ENCODE data around the gene AMBP.

Gene AMBP

DNA sequence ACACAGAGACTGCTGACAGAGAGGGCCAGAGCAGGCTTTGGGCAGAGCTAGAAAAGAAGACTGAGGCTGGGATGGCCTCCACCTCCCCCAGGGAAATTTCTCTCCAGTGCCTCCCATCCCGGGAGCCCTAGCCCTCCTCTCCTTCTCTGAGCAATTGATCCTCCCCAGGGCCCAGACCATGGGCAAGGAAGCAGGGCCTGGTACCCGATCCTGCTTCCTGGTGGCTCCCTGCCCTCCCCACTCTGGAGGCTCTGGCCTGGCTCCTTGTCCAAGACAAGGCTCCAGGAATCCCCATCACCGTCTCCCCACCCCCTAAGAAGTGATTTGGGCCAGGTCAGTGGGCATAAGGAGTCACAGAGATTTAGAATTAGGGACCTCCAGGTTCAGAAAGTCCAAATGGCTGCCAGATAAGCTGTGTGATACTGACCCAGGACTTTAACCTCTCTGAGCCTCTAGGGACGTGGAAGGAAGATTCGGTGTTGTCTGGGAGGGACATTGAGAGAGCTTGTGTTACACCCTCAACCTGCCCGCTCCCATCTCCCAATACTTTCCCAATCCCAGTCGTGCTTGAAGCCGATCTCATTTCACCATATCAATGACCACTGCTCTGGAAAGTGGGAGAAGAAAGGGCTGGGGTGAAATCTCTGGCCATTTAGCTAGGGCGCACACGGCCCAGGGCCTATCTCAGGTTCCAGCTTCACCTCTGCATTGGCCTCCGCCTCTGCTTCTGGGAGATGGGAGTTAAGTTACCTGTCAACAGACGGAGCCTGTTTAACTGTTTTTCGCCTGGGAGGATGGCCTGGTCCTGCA lies 46.8 kb upstream of the AMBP start:
- TF ChIP-seq, protein P1, sequence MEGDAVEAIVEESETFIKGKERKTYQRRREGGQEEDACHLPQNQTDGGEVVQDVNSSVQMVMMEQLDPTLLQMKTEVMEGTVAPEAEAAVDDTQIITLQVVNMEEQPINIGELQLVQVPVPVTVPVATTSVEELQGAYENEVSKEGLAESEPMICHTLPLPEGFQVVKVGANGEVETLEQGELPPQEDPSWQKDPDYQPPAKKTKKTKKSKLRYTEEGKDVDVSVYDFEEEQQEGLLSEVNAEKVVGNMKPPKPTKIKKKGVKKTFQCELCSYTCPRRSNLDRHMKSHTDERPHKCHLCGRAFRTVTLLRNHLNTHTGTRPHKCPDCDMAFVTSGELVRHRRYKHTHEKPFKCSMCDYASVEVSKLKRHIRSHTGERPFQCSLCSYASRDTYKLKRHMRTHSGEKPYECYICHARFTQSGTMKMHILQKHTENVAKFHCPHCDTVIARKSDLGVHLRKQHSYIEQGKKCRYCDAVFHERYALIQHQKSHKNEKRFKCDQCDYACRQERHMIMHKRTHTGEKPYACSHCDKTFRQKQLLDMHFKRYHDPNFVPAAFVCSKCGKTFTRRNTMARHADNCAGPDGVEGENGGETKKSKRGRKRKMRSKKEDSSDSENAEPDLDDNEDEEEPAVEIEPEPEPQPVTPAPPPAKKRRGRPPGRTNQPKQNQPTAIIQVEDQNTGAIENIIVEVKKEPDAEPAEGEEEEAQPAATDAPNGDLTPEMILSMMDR (IDR thresholded peaks at IDR 0.05; ENCODE audit: low read length): no peak
- no peak for TF ChIP-seq EZH2 (IDR thresholded peaks at IDR 0.05; ENCODE audit: borderline replicate concordance, low read length)
- Histone ChIP-seq H3K27me3 (ENCODE audit: insufficient read depth, low read length) (no peaks in the 10 kb centered on the region), H3K4me2 (ENCODE audit: low read length) (no peak overlapping the region)

DNA sequence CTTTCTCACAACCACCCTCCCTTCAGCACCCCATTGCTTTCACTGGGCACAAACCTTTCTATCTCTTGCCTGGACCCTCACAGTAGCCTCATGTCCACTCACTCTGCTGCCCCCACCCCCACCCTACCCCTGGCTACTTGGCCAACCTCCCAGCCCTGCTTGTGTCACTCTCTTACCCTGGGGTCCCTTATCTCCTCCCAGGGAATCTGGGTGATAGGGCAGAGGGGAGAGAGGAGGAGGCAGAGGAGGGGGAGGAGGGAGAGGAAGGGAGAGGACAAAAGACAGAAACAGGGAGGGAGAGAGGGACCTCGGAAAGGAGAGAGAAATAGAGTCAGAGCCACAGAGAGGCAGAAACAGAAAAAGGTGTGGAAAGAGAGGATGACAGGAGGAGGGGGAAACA lies 46.0 kb upstream of the AMBP start:
- Histone ChIP-seq H3K9ac (ENCODE audit: low read length) (no peak overlapping the region), H3K4me3 (ENCODE audit: low read depth, low read length, poor library complexity, severe bottlenecking) (no peak overlapping the region), H4K20me1 (ENCODE audit: insufficient read depth, low read length) (no peaks in the 10 kb centered on the region), H3K4me2 (ENCODE audit: low read length) (no peak overlapping the region), H3K36me3 (ENCODE audit: insufficient read depth, low read length) (no peaks in the 10 kb centered on the region), H3F3A (ENCODE audit: insufficient read depth, low read length) (no peaks in the 10 kb centered on the region), H3K79me2 (ENCODE audit: insufficient read depth, low read length) (no peaks in the 10 kb centered on the region), H3K9me3 (ENCODE audit: low read length) (no peaks in the 10 kb centered on the region), H3K27me3 (ENCODE audit: insufficient read depth, low read length) (no peaks in the 10 kb centered on the region), H3K9me2 (ENCODE audit: low read depth, low read length) (no peaks in the 10 kb centered on the region), H3K4me1 (ENCODE audit: insufficient read depth, low read length, severe bottlenecking) (no peaks in the 10 kb centered on the region), H2AFZ (ENCODE audit: low read length) (no peak overlapping the region), H3K27ac (ENCODE audit: low read depth, low read length, poor library complexity, severe bottlenecking) (no peak overlapping the region)
- TF ChIP-seq, protein P1 (IDR thresholded peaks at IDR 0.05; ENCODE audit: low read length): no peak
- no peak for TF ChIP-seq EZH2 (IDR thresholded peaks at IDR 0.05; ENCODE audit: borderline replicate concordance, low read length)

More for the DNA sequence above, 46.8 kb upstream of the AMBP start:
- H3K79me2 ChIP-seq (ENCODE audit: insufficient read depth, low read length): no peaks in the 10 kb centered on the region
- no peak overlapping the region for H2AFZ ChIP-seq (ENCODE audit: low read length)
- no peaks in the 10 kb centered on the region for H4K20me1 ChIP-seq (ENCODE audit: insufficient read depth, low read length)
- H3K4me1 ChIP-seq (ENCODE audit: insufficient read depth, low read length, severe bottlenecking): no peaks in the 10 kb centered on the region
- no peaks in the 10 kb centered on the region for H3K9me3 ChIP-seq (ENCODE audit: low read length)
- no peaks in the 10 kb centered on the region for H3K36me3 ChIP-seq (ENCODE audit: insufficient read depth, low read length)
- no peak overlapping the region for H3K9ac ChIP-seq (ENCODE audit: low read length)
- no peak overlapping the region for H3K27ac ChIP-seq (ENCODE audit: low read depth, low read length, poor library complexity, severe bottlenecking)
- no peak overlapping the region for H3K4me3 ChIP-seq (ENCODE audit: low read depth, low read length, poor library complexity, severe bottlenecking)
- H3F3A ChIP-seq (ENCODE audit: insufficient read depth, low read length): no peaks in the 10 kb centered on the region
- no peaks in the 10 kb centered on the region for H3K9me2 ChIP-seq (ENCODE audit: low read depth, low read length)

DNA sequence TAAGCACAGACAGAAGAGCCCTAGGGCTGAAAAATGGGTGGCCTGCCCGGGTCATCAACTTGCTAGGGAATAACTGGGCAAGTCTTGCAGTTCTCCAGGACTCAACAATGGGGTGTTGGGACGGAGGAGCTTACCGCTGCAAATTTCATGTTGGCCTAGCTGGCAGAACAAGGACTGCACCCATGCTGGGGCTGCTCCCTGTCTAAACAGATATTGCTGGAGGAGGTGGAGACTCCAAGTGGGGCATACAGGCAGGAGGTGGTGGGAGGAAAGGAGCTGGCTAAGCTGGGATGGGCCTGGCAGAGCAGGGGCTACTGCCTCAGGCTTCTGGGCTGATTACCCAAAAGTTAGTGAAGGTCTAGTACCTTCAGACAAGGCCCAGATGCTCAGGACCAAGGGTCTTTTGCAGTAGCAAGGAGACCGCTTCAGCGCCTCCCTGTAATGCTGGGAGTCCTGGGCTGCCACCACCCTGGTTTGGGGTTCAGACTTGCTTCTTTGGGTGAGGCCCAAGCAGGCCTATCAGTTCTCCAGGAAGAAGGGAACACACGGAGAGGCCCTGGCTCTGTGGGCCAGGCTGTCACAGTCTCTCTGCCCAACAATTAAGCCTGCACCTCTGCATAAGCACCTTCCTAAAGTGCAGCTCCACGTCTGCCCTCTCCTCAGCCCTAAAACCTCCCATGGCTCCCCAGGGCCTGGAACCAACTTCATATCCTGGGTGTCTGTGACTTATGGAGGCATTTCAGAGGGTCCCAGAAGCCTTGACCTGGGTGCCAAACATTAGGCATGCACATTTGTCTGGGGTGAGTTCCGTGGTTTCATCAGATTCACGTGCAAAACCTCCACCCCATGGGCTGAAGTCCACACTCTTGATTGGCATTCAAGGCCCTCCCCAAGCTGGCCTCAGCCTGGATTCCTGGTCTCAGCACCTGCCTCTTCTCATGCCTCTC lies 45.2 kb upstream of the AMBP start:
- TF ChIP-seq EZH2 (IDR thresholded peaks at IDR 0.05; ENCODE audit: borderline replicate concordance, low read length): no peak
- TF ChIP-seq, protein P1 (IDR thresholded peaks at IDR 0.05; ENCODE audit: low read length): no peak
- Histone ChIP-seq H3K4me1 (ENCODE audit: insufficient read depth, low read length, severe bottlenecking) (no peaks in the 10 kb centered on the region), H3K4me3 (ENCODE audit: low read depth, low read length, poor library complexity, severe bottlenecking) (no peak overlapping the region), H3F3A (ENCODE audit: insufficient read depth, low read length) (no peaks in the 10 kb centered on the region), H4K20me1 (ENCODE audit: insufficient read depth, low read length) (no peaks in the 10 kb centered on the region), H3K79me2 (ENCODE audit: insufficient read depth, low read length) (no peaks in the 10 kb centered on the region), H3K9ac (ENCODE audit: low read length) (no peak overlapping the region), H3K4me2 (ENCODE audit: low read length) (no peak overlapping the region), H3K9me2 (ENCODE audit: low read depth, low read length) (no peaks in the 10 kb centered on the region), H3K36me3 (ENCODE audit: insufficient read depth, low read length) (no peaks in the 10 kb centered on the region), H2AFZ (ENCODE audit: low read length) (no peak overlapping the region), H3K9me3 (ENCODE audit: low read length) (no peaks in the 10 kb centered on the region), H3K27ac (ENCODE audit: low read depth, low read length, poor library complexity, severe bottlenecking) (no peak overlapping the region), H3K27me3 (ENCODE audit: insufficient read depth, low read length) (no peaks in the 10 kb centered on the region)
